Limb (tissue), 2 donors: ENCODE results near the gene CERK.
"Not testable (repeated sequence)": the region's sequence is repeated elsewhere in the genome, so short reads cannot be mapped to it uniquely, and the experiment has no call there.

Experiments used
- DNase-seq, 2 donors: peaks; one replicate each; pipeline ENCODE4 v3.0.0-alpha.2; 2016; ENCODE audit errors: extremely low spot score in 2 of 2

The CERK gene

DNA sequence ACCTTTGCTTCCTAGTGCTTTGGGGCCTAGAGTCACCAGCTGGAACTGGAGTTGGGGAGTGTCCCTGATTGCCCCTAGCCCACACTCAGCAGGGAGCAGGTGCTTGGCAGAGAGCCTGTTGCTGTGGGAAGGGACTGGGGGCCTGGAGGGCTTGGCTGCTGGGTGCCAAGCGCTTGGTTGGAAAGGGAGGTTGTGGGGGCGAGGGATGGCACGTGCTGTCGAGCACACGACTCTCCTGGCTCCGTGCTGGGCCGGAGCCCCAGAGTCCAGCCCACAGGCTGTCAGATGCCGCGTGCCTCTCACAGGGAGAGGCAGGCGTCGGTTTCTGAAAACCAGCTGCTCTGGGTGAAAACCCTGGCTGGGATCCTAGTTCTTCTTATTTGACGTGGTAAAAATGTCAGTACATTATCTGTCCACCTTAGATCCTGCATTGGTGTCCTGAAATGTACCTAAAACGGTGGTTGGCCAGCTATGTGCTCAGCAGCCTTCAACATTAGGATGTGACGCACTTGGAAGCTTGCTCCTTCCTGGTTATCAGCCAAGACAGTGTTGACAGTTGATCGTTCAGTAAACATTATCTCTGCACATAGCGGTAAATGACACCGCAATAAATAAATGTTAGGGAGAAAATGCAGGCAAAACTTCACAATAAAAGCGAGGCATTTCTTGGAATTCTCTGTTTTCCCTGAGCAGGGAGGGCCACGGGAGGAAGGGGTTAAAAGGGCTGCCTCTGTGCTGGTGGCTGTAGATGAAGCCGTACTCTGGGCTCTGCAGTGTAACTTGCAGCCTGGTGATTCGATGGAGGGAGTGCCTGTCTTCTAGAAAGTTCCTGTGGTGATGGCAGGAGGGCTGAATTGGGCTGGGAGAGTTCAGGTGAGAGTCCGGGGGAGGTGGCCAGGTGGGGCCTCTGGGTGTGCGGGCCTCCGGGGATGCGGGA lies 88.6 kb downstream of the CERK start:
- peak in 1 of 2 donors; percentile 4 for DNase-seq

- DNase-seq = not testable (repeated sequence)
These were observed 89.7 kb downstream of the CERK start for GRCh38 chr22:46648225-46648820.

DNA sequence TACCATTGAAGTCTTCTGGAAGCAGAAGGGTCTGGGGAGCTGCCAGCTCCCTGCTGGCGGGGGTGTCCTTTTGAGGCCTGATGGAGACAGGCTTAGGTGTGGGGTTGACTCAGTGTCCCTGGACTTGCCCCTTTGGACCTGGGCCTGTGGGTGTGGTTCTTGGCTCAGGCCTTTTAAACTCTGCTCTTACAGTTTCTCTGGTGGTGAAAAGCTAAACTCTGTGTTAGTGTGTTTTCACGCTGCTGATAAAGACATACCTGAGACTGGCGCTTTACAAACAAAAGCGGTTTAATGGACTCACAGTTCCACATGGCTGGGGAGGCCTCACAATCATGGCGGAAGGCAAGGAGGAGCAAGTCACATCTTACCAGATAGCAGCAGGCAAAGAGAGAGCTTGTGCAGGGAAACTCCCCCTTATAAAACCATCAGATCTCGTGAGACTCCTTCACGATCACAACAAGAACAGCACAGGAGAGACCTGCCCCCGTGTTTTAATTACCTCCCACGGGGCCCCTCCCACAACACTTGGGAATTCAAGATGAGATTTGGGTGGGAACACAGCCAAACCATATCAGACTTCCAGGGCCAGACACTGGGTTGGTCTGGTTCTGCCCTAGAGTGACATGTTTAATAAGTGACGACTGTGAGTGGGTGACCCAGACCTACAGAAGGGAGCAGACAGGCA lies 91.4 kb downstream of the CERK start:
- no peak for DNase-seq

DNA sequence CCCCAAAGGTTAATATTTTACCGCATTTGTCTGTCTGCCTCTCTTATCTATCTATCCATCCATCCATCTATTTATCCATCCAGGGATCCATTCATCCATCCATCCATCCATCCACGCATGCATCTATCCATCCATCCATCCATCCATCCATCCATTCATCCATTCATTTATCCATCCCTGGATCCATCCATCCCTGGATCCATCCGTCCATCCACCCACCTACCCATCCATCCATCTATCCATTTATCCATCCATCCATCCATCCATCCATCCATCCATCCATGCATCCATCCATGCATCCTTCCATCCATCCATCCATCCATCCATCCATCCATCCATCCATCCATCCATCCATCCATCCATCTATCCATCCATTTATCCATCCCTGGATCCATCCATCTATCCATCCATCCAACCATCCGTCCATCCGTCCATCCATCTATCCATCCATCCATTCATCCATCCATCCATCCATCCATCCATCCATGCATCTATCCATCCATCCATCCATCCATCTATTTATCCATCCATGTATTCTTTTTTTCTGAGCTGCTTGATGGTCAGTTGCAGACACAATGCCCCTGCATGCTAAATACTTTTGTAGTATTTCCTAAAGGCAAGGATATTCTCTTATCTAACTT lies 95.1 kb downstream of the CERK start:
- not testable (repeated sequence) for DNase-seq

- DNase-seq = no peak
These were observed 96.2 kb downstream of the CERK start for GRCh38 chr22:46641811-46642266.

GRCh38 chr22:46640293-46641055 lies 97.6 kb downstream of the CERK start:
- DNase-seq = peak; percentile 19 to 65

GRCh38 chr22:46639843-46640242 lies 98.2 kb downstream of the CERK start:
- no peak for DNase-seq

DNA sequence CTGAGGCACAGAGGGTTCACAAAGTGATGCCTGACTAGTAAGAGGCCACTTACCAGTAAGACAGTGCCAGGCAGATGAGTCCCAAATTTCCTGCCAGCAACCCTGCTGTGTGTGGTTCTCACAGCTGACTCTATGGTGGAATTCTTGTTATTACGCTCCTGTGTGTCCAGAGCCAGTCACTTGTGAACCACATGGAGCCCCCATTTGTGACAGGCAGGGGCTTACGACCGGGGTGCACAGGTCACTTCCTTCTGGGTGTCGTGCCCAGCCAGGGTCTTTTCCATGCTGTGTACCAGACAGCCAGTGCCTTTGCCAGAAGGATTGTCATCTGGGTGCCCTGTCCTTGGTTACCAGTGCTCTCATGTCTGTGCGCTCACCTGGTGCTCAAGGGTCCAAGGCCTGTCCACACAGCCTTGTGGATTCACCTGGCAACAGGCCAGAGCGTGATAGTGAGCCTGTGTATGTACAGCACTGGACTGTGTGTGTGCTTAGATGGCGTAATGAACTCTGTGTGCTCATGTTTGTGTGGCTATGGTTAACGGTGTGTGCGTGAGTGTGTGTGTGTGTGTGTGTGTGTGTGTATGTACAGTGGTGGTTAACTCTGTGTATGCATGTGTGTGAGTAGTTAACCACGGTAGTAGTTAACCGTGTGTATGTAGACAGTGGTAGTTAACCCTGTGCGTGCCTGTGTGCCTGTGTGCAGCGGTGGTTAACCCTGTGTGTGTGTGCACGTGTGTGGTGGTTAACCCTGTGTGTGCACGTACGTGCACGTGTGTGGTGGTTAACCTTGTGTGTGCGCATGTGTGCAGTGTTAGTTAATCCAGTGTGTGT lies 99.2 kb downstream of the CERK start:
- DNase-seq = peak in 1 of 2 donors; percentile 15

DNA sequence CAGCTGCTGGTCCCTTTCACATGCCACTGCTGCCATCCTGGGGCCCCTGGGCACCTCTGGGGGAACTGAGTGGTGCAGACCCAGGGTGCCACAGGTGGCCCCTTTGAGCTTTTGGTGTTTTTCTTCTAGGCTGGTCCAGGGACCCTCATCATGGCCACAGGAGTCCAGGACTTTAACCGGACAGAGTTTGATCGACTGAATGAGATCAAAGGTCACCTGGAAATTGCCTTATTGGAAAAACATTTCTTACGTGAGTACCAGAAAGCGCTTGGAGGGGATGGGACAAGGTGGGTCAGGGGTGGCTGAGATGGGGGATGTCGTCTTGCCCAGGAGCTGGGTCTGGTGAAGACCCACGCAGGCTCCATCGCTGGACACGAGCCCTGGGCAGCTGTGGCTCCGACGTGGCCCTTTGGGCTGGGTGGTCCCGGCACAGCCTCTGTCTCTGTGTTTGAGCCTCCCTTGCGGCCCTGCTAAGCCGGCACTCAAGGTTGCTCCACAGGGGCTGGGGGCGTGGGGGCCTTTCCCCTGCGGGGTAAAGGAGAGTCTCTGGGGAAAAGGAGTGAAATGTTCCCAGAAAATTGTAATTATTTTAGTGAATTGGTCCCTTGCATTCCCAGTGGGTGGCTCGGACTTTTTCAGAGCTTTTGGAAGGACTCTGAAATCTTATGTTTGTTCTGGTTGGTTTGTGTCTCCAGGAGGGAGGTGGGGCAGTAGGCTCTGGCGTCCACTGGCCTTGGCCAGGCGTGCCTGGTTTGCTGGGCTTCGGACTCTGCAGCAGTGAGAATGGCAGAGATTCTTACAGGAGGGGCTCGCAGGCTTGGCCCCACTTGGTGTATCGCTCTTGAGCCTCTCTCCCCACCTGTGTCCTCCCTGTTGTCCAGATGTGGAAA lies 100.1 kb downstream of the CERK start:
- DNase-seq = no peak

- no peak for DNase-seq
These were observed 101.6 kb downstream of the CERK start for GRCh38 chr22:46636221-46637002.

GRCh38 chr22:46635756-46636155 lies 102.3 kb downstream of the CERK start:
- no peak for DNase-seq

DNA sequence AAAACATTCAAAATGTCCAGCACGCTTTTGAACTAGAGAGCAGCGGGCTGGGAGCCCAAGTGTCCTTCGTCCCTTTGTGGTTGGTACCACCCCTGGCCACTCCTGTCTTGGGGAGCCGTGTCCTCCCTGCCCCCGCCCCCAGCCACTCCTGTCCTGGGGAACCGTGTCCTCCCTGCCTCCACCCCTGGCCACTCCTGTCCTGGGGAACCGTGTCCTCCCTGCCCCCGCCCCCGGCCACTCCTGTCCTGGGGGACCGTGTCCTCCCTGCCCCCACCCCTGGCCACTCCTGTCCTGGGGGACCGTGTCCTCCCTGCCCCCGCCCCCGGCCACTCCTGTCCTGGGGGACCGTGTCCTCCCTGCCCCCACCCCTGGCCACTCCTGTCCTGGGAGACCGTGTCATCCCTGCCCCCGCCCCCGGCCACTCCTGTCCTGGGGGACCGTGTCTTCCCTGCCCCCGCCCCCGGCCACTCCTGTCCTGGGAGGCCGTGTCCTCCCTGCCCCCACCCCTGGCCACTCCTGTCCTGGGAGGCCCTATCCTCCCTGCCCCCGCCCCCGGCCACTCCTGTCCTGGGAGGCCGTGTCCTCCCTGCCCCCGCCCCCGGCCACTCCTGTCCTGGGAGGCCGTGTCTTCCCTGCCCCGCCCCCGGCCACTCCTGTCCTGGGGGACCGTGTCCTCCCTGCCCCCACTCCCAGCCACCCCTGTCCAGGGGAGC lies 102.9 kb downstream of the CERK start:
- not testable (repeated sequence) for DNase-seq
